GM12865 (cell line): ENCODE data around the gene VWF.

Experiments
- DNase-seq: peaks from one replicate; pipeline ENCODE4 v3.0.0; 2010; ENCODE audit warnings: low read depth
- H3K4me3 ChIP-seq: 2 replicates; pipeline ENCODE4 v1.5.1; 2011; ENCODE audit warnings: mild to moderate bottlenecking, low read depth, low read length, control low read depth
- CTCF ChIP-seq: IDR thresholded peaks from 2 replicates; pipeline ENCODE4 v1.5.1; 2011; ENCODE audit warnings: low read length, control low read depth, low read depth, inconsistent platforms; ENCODE audit not compliant: insufficient read depth; ENCODE audit errors: missing control alignments

Gene VWF

GRCh38 chr12:5927732-5928516 is 196.5 kb downstream of the VWF start:
- no peak for DNase-seq
- TF ChIP-seq CTCF, result no peak
- no peak overlapping the region for H3K4me3 ChIP-seq

GRCh38 chr12:5925646-5926045 is 198.8 kb downstream of the VWF start:
- no peak for TF ChIP-seq CTCF
- no peak overlapping the region for H3K4me3 ChIP-seq
- DNase-seq, result no peak

- no peak overlapping the region for H3K4me3 ChIP-seq
- TF ChIP-seq CTCF, result no peak
- no peak for DNase-seq
Measured at GRCh38 chr12:5924342-5924741, 200.1 kb downstream of the VWF start.

GRCh38 chr12:5923751-5924150 is 200.7 kb downstream of the VWF start:
- TF ChIP-seq CTCF, result no peak
- H3K4me3 ChIP-seq, result no peak overlapping the region
- no peak for DNase-seq

GRCh38 chr12:5923043-5923605 is 201.3 kb downstream of the VWF start:
- no peak for DNase-seq
- H3K4me3 ChIP-seq, result no peak overlapping the region
- TF ChIP-seq CTCF, result no peak

- no peak for TF ChIP-seq CTCF
- H3K4me3 ChIP-seq, result no peak overlapping the region
- no peak for DNase-seq
Measured at GRCh38 chr12:5921966-5922899, 202.2 kb downstream of the VWF start.
